Smooth muscle cell (in vitro differentiated cells): ENCODE results near the gene DOCK4. TPM values are rescaled to one million over a fixed set of nuclear protein-coding genes. Genes with fewer than 3 reads are reported as not detected.
"Not testable (repeated sequence)": the region's sequence is repeated elsewhere in the genome, so short reads cannot be mapped to it uniquely, and the experiment has no call there.

Source experiments
- DNase-seq: peaks from one replicate; lab custom pipeline; 2025; ENCODE audit not compliant: unreplicated experiment; lab: John Stamatoyannopoulos, UW
- H2AFZ ChIP-seq: fragments of 200-600 bp; sonication (generic); 2 replicates; pipeline ENCODE4 v1.6.0; 2016; ENCODE audit warnings: antibody characterized with exemption, low read depth, mild to moderate bottlenecking
- H3F3A ChIP-seq: fragments of 200-600 bp; sonication (generic); 2 replicates; pipeline ENCODE4 v1.6.0; 2017; ENCODE audit warnings: antibody characterized with exemption, low read depth
- H3K27ac ChIP-seq: fragments of 200-600 bp; sonication (generic); 2 replicates; pipeline ENCODE4 v1.5.1; 2016; ENCODE audit warnings: low read depth, mild to moderate bottlenecking
- H3K27me3 ChIP-seq: fragments of 200-600 bp; sonication (generic); 2 replicates; pipeline ENCODE4 v1.6.1; 2016; ENCODE audit warnings: low read depth, mild to moderate bottlenecking
- H3K36me3 ChIP-seq: fragments of 200-600 bp; sonication (generic); 2 replicates; pipeline ENCODE4 v1.5.1; 2016; ENCODE audit warnings: low read depth
- H3K4me1 ChIP-seq: fragments of 200-600 bp; sonication (generic); 2 replicates; pipeline ENCODE4 v1.5.1; 2016; ENCODE audit warnings: low read depth
- H3K4me2 ChIP-seq: fragments of 200-600 bp; sonication (generic); 2 replicates; pipeline ENCODE4 v1.6.0; 2016; ENCODE audit warnings: mild to moderate bottlenecking
- H3K4me3 ChIP-seq: fragments of 200-600 bp; sonication (generic); 2 replicates; pipeline ENCODE4 v1.5.1; 2016; ENCODE audit warnings: mild to moderate bottlenecking
- H3K79me2 ChIP-seq: fragments of 200-600 bp; sonication (generic); 2 replicates; pipeline ENCODE4 v1.6.0; 2016; ENCODE audit warnings: low read depth, mild to moderate bottlenecking
- H3K9ac ChIP-seq: fragments of 200-600 bp; sonication (generic); 2 replicates; pipeline ENCODE4 v1.6.0; 2016; ENCODE audit warnings: low read depth
- H3K9me3 ChIP-seq: fragments of 200-600 bp; sonication (generic); replicated peaks from 2 replicates; pipeline ENCODE4 v1.5.1; 2016; ENCODE audit warnings: low read depth
- H4K20me1 ChIP-seq: fragments of 200-600 bp; sonication (generic); 2 replicates; pipeline ENCODE4 v1.6.0; 2016; ENCODE audit warnings: low read depth
- CTCF ChIP-seq: fragments of 200-600 bp; sonication (generic); IDR thresholded peaks from 2 replicates; pipeline ENCODE4 v1.5.1; 2017; ENCODE audit warnings: borderline replicate concordance, mild to moderate bottlenecking, antibody characterized with exemption; ENCODE audit not compliant: insufficient read depth, poor library complexity, severe bottlenecking
- WGBS: methylation state at CpG from one replicate; pipeline ENCODE4 v1.1.7; 2016; ENCODE audit warnings: low lambda C conversion rate; 5-methylcytosine and 5-hydroxymethylcytosine counted together
- polyA plus RNA-seq: library from polyadenylated mRNA; unstranded; fragments of >200 nt; fragmentation: Nextera tagmentation; extraction: Ambion mirVana; gene quantifications from 2 replicates; pipeline ENCODE4 v1.2.1, GENCODE V29; 2016
- total RNA-seq: library from RNA; depleted of rRNA; stranded (reverse); fragments of >200 nt; gene quantifications from 2 replicates; pipeline ENCODE4 v1.2.3, GENCODE V29; 2014

Gene DOCK4
- total and polyA plus RNA-seq, 2 experiments from 2014 or later = 7.4 to 20.5 TPM

- no peak overlapping the region for H3K4me2 ChIP-seq
- H3K9ac ChIP-seq = no peak overlapping the region
- no peak for TF ChIP-seq CTCF
- H3F3A ChIP-seq = no peaks in the 10 kb centered on the region
- WGBS = 88% methylated on average over 3 of the region's 3 CpGs
- H3K4me1 ChIP-seq = no peaks in the 10 kb centered on the region
- no peaks in the 10 kb centered on the region for H3K9me3 ChIP-seq
- DNase-seq = no peak
- H2AFZ ChIP-seq = no peak overlapping the region
- H3K36me3 ChIP-seq = no peaks in the 10 kb centered on the region
- H3K4me3 ChIP-seq = no peak overlapping the region
- H3K27me3 ChIP-seq = no peaks in the 10 kb centered on the region
- H4K20me1 ChIP-seq = no peaks in the 10 kb centered on the region
- no peak overlapping the region for H3K27ac ChIP-seq
- H3K79me2 ChIP-seq = no peaks in the 10 kb centered on the region
Observed at GRCh38 chr7:111914291-111914690, 291.9 kb downstream of the DOCK4 start.

GRCh38 chr7:111911166-111911961 is 294.8 kb downstream of the DOCK4 start:
- 92% methylated on average over 5 of the region's 5 CpGs for WGBS
- H3F3A ChIP-seq = no peaks in the 10 kb centered on the region
- no peak for DNase-seq
- no peaks in the 10 kb centered on the region for H3K9me3 ChIP-seq
- no peak overlapping the region for H3K4me2 ChIP-seq
- no peaks in the 10 kb centered on the region for H4K20me1 ChIP-seq
- TF ChIP-seq CTCF = no peak
- H3K36me3 ChIP-seq = no peaks in the 10 kb centered on the region
- no peak overlapping the region for H2AFZ ChIP-seq
- no peak overlapping the region for H3K4me3 ChIP-seq
- H3K4me1 ChIP-seq = no peaks in the 10 kb centered on the region
- no peaks in the 10 kb centered on the region for H3K79me2 ChIP-seq
- no peak overlapping the region for H3K9ac ChIP-seq
- H3K27ac ChIP-seq = no peak overlapping the region
- H3K27me3 ChIP-seq = no peaks in the 10 kb centered on the region

GRCh38 chr7:111910656-111911055 is 295.5 kb downstream of the DOCK4 start:
- no peaks in the 10 kb centered on the region for H3K9me3 ChIP-seq
- H3F3A ChIP-seq = no peaks in the 10 kb centered on the region
- H3K27ac ChIP-seq = no peak overlapping the region
- TF ChIP-seq CTCF = no peak
- no peaks in the 10 kb centered on the region for H3K27me3 ChIP-seq
- no peaks in the 10 kb centered on the region for H3K36me3 ChIP-seq
- H3K4me2 ChIP-seq = no peak overlapping the region
- no peaks in the 10 kb centered on the region for H3K4me1 ChIP-seq
- H3K79me2 ChIP-seq = no peaks in the 10 kb centered on the region
- no peak overlapping the region for H3K4me3 ChIP-seq
- no peak for DNase-seq
- no peak overlapping the region for H3K9ac ChIP-seq
- H2AFZ ChIP-seq = no peak overlapping the region
- 96% methylated on average over 5 of the region's 5 CpGs for WGBS
- no peaks in the 10 kb centered on the region for H4K20me1 ChIP-seq

- 93% methylated on average over 3 of the region's 3 CpGs for WGBS
- H3F3A ChIP-seq = not testable (repeated sequence)
Observed at GRCh38 chr7:111908673-111909072, 297.5 kb downstream of the DOCK4 start.

More at GRCh38 chr7:111908673-111909072, 297.5 kb downstream of the DOCK4 start:
- H3K27me3 ChIP-seq, H3K36me3 ChIP-seq, H3K4me3 ChIP-seq, H3K9me3 ChIP-seq, H3K4me1 ChIP-seq, H2AFZ ChIP-seq, H3K9ac ChIP-seq, H3K27ac ChIP-seq, DNase-seq, H3K79me2 ChIP-seq, H4K20me1 ChIP-seq, H3K4me2 ChIP-seq: not testable (repeated sequence)
